Ovary (tissue), 9 donors: Measurements from ENCODE around the gene DDI1. TPM values are rescaled to one million over a fixed set of nuclear protein-coding genes. Genes with fewer than 3 reads are reported as not detected.

Source experiments
- DNase-seq, 5 donors: peaks; one replicate each; pipeline ENCODE4 v3.0.0-alpha.2; 2019 to 2020
- H3K27ac ChIP-seq, 2 donors: fragments of 200-600 bp; one replicate each; pipeline versions ENCODE4 v1.5.1 to v1.8.0; 2019 to 2022
- H3K27me3 ChIP-seq: fragments of 200-600 bp; one replicate; pipeline ENCODE4 v1.8.0; 2022
- H3K36me3 ChIP-seq: fragments of 200-600 bp; sonication (generic); one replicate; pipeline ENCODE4 v1.5.1; 2019
- H3K4me1 ChIP-seq: one replicate; pipeline ENCODE4 v1.8.1; 2013; ENCODE audit warnings: mild to moderate bottlenecking, moderate library complexity; ENCODE audit not compliant: insufficient read depth
- H3K4me3 ChIP-seq: fragments of 200-600 bp; sonication (generic); one replicate; pipeline ENCODE4 v1.5.1; 2017
- H3K9me3 ChIP-seq, 2 donors: fragments of 200-600 bp in 1 of 2; sonication (generic) in 1 of 2; one replicate each; pipeline versions ENCODE4 v1.5.1 to v1.8.1; 2013 to 2019; ENCODE audit warnings: mild to moderate bottlenecking in 1 of 2, moderate library complexity in 1 of 2
- CTCF ChIP-seq, 3 donors: fragments of 450-650 bp in 2 of 3; fragments of 200-600 bp in 1 of 3; IDR thresholded peaks; one replicate each; pipeline versions ENCODE4 v1.5.1 to v1.8.0; 2016 to 2022; ENCODE audit warnings: antibody characterized with exemption in 3 of 3, mild to moderate bottlenecking in 1 of 3
- EP300 ChIP-seq: sonication (generic); formaldehyde crosslinking; IDR thresholded peaks from one replicate; pipeline ENCODE4 v1.6.1; 2017; ENCODE audit warnings: antibody characterized with exemption
- POLR2A ChIP-seq: fragments of 450-650 bp; IDR thresholded peaks from one replicate; pipeline ENCODE4 v1.6.1; 2017; ENCODE audit warnings: antibody characterized with exemption, mild to moderate bottlenecking, moderate library complexity
- WGBS, 3 donors: extraction: QIAGEN DNeasy Blood & Tissue Kit in 1 of 3; methylation state at CpG; one replicate each; pipeline versions ENCODE4 v1.1.5 to v1.1.7; 2013 to 2017; 5-methylcytosine and 5-hydroxymethylcytosine counted together
- intact Hi-C, 4 donors: fragments of 100-400 bp; cut with DNase I; formaldehyde crosslinking; loops; one replicate each; pipeline versions ENCODE4 v1.11.0 to v1.15.1; 2022 to 2023
- polyA plus RNA-seq, 2 donors: library from polyadenylated mRNA; stranded (reverse); fragments of 200-250 nt in 1 of 2; fragments of 350-450 nt in 1 of 2; fragmentation: Illumina TruSeq in 1 of 2; extraction: RNeasy Lipid Tissue Mini Kit (QIAGEN cat#74804) in 1 of 2; gene quantifications; one replicate each; pipeline ENCODE4 v1.2.3, GENCODE V29; 2013 to 2014
- total RNA-seq, 7 donors: library from RNA; depleted of rRNA in 2 of 7; stranded (reverse); fragments of >200 nt in 2 of 7; fragmentation: NEBNext Ultra II Directional in 3 of 7; extraction: Animal tissue kit (Norgen Biotek cat#: 25700) in 3 of 7; gene quantifications; one replicate each; pipeline versions ENCODE4 v1.1.0 to v1.2.4, GENCODE V29; 2016 to 2023
- donor health status: DM: no; HTN: no; CAD: no; lungs with moderate emphysema.
- donor health status: DM: no; HTN: no; CAD: no.
- donor health status: Bipolar disorder and iron deficiency.
- donor health status: DM: yes; HTN: yes; CAD: no.
- donor health status: DM: no; HTN: no; CAD: no.
- donor health status: DM: yes; HTN: yes; CAD: no.

The DDI1 gene
- total and polyA plus RNA-seq, 9 donors: not detected

GRCh38 chr11:104009744-104010143 is 26.7 kb upstream of the DDI1 start:
- TF ChIP-seq EP300 (no peak), POLR2A (no peak), CTCF (IDR thresholded peaks at IDR 0.05) (no peak)

GRCh38 chr11:104011044-104011443 is 25.4 kb upstream of the DDI1 start:
- 85 to 91% (median 87%) methylated on average over 2 of the region's 2 CpGs for WGBS, 3 donors
- Histone ChIP-seq H3K36me3 (no peaks in the 10 kb centered on the region), H3K9me3 (no peaks in the 10 kb centered on the region), H3K4me3 (no peak overlapping the region), H3K4me1 (peaks cover under 1% of the 10 kb centered on the region), H3K27ac (peak overlapping the region in 1 of 2 donors; percentile 11), H3K27me3 (no peaks in the 10 kb centered on the region)
- intact Hi-C loops: no loop called here
- TF ChIP-seq CTCF (IDR thresholded peaks at IDR 0.05): no peak
- no peak for TF ChIP-seq EP300
- DNase-seq: no peak

More at GRCh38 chr11:104009744-104010143, 26.7 kb upstream of the DDI1 start:
- Histone ChIP-seq H3K4me1 (peaks cover 4% of the 10 kb centered on the region), H3K4me3 (no peak overlapping the region), H3K27ac (peak overlapping the region in 1 of 2 donors; percentile 22), H3K27me3 (no peaks in the 10 kb centered on the region), H3K9me3 (no peaks in the 10 kb centered on the region), H3K36me3 (no peaks in the 10 kb centered on the region)
- WGBS, 3 donors: 13 to 36% (median 17%) methylated on average over 3 of the region's 3 CpGs
- intact Hi-C loops: no loop called here
- no peak for DNase-seq

GRCh38 chr11:104015649-104016415 is 20.6 kb upstream of the DDI1 start:
- Histone ChIP-seq H3K4me1 (peaks cover 3% of the 10 kb centered on the region), H3K27me3 (no peaks in the 10 kb centered on the region), H3K36me3 (no peaks in the 10 kb centered on the region), H3K4me3 (no peak overlapping the region), H3K9me3 (no peaks in the 10 kb centered on the region), H3K27ac (peak overlapping the region in 1 of 2 donors; percentile 50)
- 31 to 52% (median 42%) methylated on average over 3 of the region's 3 CpGs for WGBS, 3 donors
- TF ChIP-seq EP300 (no peak), POLR2A (no peak), CTCF (IDR thresholded peaks at IDR 0.05) (no peak)
- DNase-seq: no peak
- intact Hi-C loops: no loop called here

GRCh38 chr11:104024572-104024971 is 11.9 kb upstream of the DDI1 start:
- intact Hi-C loops: no loop called here
- no peaks in the 10 kb centered on the region for H3K4me1 ChIP-seq
- H3K4me3 ChIP-seq: no peak overlapping the region
- no peak for DNase-seq
- H3K36me3 ChIP-seq: no peaks in the 10 kb centered on the region
- WGBS, 3 donors: 98 to 100% (median 100%) methylated on average over 2 of the region's 2 CpGs
- TF ChIP-seq POLR2A: no peak
- no peak for TF ChIP-seq EP300
- TF ChIP-seq CTCF (IDR thresholded peaks at IDR 0.05): no peak
- no peak overlapping the region for H3K27ac ChIP-seq
- H3K27me3 ChIP-seq: no peaks in the 10 kb centered on the region
- no peaks in the 10 kb centered on the region for H3K9me3 ChIP-seq
